HG02678 (cell line): ENCODE data around the gene ZBTB20.

Source experiments
- ATAC-seq: cut with Tn5 transposase; IDR thresholded peaks from one replicate; pipeline ENCODE4 v1.9.1; 2021; ENCODE audit warnings: mild to moderate bottlenecking, moderate library complexity; ENCODE audit not compliant: unreplicated experiment

The ZBTB20 gene

GRCh38 chr3:114796796-114797195 is 350.3 kb downstream of the ZBTB20 start:
- ATAC-seq = no peak

DNA sequence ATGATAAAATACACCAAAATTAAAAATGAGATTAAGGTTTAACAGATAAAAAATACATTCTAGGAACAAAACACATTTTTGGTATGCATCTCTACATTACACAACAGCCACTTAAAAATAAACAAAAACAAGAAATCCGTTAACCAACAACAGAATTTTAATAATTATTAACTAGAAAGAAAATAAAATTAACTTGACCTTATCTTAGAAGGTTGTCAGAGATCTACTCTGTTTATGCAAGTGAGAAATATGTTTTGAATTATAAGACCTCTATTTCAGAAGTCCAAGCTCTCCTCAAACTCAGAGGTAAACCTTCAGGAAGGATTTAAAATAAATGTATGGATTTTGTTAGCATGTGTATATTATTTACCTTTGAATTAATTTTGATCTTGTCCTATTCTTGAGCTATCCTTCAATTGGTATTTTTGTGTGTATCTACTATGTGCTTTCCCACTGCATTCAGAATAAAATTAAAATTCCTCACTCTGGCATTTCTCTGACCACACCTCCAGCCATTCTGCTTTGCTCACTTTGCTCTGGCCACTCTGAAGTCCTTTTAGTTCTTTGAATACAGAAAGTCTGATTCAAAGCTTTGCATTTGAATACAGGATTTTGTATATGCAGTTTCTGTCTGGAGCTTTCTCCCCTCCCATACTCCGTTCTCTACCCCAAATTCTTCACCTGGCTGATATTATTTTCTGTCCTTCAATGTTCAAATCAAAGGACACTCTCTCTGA is 352.0 kb downstream of the ZBTB20 start:
- ATAC-seq = no peak

DNA sequence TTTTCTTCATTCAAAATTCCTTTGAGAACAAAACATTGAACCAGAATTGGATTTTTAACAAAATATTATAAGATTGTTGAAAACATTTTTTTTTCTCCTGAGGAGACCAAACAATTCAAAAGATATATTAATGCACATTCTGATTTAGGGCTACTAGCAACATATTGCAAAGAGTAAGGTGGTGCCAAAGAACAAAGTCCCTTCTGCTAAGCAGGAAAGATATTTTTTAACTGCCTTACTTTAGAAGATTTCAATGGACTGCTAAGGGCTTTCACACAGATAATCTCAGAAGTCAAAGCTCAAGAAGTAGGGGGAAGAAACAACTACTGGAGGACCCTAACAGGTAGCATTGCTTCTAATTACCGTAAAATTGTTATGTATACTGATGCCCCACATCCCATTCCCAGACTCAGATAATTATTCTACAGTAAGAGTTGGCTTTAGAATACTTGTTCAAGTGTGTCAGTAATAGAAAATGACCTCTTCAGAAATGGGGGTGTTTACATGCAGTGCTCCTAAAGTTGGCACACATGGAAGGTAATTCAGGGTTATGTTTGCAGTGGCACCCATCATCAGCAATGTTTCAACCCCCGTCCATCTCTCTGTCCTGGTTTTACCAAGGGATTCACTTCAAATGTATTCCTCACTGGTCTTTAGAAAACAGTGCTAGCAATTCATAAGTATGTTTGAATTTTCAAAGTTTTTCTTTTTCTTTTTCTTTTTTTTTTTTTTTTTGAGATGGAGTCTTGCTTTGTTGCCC is 354.7 kb downstream of the ZBTB20 start:
- ATAC-seq = no peak

- ATAC-seq = no peak
Measured at GRCh38 chr3:114790752-114791151, 356.3 kb downstream of the ZBTB20 start.

- ATAC-seq = no peak
Measured at GRCh38 chr3:114789803-114790202, 357.3 kb downstream of the ZBTB20 start.

- no peak for ATAC-seq
Measured at GRCh38 chr3:114775395-114775794, 371.7 kb downstream of the ZBTB20 start.

DNA sequence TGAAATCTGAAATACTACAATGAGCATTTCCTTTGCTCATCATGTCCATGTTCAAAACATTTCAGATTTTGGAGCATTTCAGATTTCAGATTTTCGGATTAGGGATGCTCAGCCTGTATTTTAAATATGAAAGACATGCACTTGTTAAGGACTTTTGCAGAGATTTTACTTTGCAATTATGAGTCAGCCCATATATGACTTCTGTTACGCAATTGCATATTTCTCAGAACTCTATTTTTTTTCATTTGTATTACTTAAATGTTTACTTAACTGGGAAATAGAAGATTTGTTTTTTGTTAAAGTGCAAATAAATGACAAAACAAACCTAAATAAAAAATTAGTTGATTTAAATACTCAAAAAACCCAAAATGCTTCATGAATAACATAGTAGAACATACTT is 376.2 kb downstream of the ZBTB20 start:
- ATAC-seq = no peak

GRCh38 chr3:114764056-114764492 is 383.0 kb downstream of the ZBTB20 start:
- no peak for ATAC-seq

DNA sequence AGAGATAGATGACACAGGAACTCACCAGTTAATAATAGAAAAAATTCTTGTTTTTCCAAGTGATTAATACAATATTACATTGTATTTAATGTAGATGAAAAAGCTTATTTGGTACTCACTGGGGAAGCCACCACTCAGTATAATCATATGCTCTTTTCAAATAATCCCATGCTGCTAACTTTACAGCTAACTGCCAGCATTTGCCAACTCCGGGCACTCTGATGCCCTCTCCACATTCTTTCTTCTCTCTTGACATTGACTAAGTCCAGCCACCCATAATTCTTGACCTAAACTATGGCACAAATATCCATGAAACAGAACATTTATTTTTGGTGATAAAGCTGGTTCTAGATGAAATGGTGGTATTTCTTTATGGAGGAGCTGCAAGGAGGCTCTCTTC is 384.9 kb downstream of the ZBTB20 start:
- no peak for ATAC-seq

GRCh38 chr3:114760679-114761078 is 386.4 kb downstream of the ZBTB20 start:
- no peak for ATAC-seq

- no peak for ATAC-seq
Measured at GRCh38 chr3:114758831-114759699, 388.0 kb downstream of the ZBTB20 start.

DNA sequence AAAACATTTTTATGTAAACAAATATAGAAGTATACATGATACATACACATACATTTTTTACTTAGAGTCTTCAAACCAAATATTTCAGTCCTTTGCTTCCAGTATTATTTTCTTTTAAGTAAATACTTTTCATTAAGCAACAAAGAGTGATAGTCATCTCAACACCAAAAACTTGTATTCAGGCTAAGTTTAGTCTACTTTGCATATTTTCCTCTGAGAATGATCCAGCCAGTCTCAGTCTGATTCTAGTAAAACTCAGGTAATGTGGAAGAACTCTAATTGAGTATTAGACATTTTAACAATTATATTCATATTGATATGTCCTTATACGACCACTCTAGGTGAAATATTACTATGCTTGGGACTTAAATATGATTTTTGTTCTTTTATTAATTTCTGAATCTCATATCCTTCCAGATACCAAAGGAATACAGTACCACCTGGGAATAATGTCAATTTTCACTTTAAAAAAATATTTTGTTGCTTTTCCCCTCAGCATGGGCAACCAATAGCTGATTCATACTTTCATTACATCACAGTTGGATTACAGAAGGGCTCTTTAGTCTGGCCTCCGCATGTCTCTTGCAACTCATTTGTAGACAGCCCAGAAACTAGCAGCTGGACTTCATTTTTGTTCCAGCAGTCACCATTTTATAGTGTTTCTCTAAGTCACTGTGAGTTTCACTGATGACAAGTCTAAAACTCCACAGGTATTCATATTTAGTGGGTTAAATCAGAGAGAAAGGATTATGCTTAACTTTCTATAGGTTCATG is 390.4 kb downstream of the ZBTB20 start:
- peak; percentile 83 for ATAC-seq

- peak; percentile 67 for ATAC-seq
Measured at GRCh38 chr3:114746502-114746901, 400.6 kb downstream of the ZBTB20 start.

DNA sequence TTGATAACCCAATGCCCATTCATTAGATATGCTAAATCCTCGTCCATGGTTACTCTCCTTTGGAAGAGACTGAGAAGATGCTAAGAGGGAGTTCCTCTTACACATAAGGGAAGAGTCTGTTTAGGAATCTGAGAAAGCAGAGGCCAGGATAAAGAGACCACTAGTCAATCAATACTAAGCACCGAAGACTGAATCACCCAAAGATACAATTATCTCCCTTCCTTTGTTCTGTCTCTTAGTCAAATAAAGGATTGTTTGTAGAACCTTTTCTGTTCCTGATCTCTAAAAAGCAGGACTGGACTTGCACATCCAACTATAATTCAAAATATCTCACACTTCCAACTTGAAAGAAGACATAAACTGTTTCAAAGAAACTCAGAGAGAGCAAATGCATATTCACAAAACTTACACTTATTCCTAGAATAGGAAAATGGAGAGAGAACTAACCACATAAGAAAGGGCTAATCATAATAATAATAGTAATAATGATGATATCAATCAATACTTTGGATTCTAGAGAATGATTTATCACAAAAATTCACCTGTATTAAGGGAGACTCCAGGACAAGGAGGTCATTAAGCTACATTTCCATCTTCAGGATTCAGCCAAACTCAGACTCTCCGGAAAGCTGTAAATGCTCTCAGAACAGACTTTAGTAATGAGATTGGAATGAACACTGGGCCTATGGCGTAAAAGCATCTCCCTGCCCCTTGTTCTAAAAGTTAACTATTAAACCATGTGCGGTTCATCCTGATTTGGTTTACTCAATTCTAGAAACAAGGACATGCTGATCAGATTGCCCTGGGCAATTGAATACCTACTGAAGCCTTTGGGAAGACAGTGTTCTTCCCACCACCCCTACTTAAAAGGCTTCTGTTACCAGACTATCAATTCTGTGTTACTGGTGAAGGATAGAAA is 401.5 kb downstream of the ZBTB20 start:
- no peak for ATAC-seq

GRCh38 chr3:114743746-114744485 is 403.2 kb downstream of the ZBTB20 start:
- no peak for ATAC-seq

DNA sequence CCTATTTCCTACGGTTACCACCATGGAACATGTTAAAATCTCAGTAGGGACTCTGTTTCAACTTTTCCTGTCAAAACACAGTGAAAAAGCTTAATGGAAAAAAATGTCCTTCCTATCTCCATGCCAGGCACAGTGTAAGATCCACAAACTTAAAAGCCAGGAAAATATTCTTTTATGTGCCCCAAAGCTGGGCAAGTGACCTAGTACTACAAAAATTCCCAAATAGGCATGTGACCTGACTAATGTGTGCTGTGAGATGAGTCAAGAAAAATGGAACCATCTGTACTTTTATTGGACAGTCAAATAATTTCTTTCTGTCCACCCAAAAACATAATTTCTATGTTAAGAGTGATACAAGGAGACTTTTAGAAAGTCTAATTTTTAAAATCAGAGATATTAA is 406.0 kb downstream of the ZBTB20 start:
- ATAC-seq = no peak

DNA sequence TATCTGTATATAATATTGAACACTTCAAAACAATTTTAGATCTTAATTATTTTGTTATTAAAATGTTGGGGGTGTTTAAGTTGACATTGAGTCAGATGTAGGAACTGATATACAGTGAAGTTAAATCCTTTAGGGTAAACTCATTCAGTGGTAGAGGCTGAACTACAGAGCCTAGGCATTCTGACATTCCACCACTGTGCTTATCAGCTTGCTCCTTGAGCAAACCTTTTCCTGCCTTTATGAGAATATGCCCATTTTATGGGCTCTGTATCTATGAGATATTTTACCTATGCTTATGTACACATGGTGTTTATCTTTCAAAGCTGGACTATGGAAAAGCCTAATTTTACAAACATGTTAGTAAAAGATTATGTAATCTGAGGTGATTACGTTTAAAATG is 407.5 kb downstream of the ZBTB20 start:
- ATAC-seq = no peak

GRCh38 chr3:114732353-114732752 is 414.7 kb downstream of the ZBTB20 start:
- no peak for ATAC-seq

GRCh38 chr3:114730397-114730796 is 416.7 kb downstream of the ZBTB20 start:
- ATAC-seq = no peak
